HG03521 (cell line): Measurements from ENCODE around the gene VPS26B.
A peak's percentile ranks its signal among the peaks of the same experiment; 100 is the strongest.

Experiments
- ATAC-seq: cut with Tn5 transposase; IDR thresholded peaks from one replicate; pipeline ENCODE4 v1.9.1; 2021; ENCODE audit warnings: mild to moderate bottlenecking, moderate library complexity; ENCODE audit not compliant: unreplicated experiment

Gene VPS26B

DNA sequence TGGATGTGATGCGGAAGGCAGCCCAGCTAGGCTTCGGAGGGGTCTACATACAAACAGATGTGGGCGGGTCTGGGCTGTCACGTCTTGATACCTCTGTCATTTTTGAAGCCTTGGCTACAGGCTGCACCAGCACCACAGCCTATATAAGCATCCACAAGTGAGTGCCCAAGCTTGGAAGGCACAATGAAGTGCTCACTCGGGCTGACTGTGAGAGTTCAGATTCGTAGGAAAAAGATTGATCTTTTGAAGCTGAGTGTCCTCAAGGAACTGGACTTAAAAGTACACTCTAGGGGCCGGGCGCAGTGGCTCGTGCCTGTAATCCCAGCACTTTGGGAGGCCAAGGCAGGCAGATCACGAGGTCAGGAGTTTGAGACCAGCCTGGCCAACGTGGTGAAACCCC, 32.6 kb downstream of the VPS26B start:
- ATAC-seq: no peak

DNA sequence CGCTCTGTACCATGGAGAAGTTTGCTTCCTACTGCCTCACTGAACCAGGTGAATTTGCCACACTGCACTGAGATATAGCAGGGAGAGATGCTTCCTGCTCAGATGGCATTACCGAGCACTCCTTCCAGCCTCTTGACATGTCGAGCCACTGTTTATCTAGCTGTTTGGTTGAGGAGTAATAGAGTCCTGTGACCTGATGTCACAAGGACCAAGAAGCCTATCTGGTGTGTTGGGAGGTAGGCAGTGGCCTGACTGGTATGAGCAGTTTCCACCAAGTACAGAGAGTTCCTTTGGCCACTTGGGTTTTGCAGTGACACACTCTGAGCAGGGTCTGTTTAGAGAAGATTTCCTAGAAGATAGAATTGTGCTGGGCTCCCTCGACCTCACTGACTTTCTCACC, 34.1 kb downstream of the VPS26B start:
- ATAC-seq: no peak

DNA sequence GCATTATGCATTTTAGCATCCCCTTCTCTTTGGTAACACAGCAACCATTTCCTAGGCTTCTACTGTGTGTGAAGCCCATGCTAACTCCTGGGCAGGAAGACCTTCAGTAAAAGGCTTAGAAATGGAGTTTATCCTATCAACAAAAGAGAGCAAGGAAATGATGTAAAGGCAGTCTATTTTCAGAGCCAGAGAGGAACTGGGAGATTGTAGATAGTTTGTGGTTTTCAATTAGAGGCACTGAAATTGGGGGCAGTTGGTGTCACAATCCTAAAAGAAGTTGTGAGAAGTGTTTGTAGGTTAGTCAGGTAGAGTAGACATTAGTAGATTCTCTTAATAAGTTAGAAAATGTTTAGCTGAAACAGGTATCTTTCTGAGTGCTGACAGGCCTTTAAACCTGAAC, 36.0 kb downstream of the VPS26B start:
- no peak for ATAC-seq

DNA sequence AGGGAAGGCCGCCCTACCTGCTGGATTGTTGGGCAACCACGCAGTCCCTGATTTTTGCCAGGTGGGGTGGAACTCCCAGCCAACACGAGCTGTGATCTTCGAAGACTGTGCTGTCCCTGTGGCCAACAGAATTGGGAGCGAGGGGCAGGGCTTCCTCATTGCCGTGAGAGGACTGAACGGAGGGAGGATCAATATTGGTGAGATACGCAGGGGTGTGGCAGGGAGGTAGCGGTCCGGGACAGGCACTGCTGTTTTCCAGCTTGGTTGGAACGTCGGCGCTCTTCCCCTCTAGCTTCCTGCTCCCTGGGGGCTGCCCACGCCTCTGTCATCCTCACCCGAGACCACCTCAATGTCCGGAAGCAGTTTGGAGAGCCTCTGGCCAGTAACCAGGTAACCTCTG, 36.5 kb downstream of the VPS26B start:
- ATAC-seq: no peak

- ATAC-seq: no peak
These were observed 37.4 kb downstream of the VPS26B start for GRCh38 chr11:134261626-134262488.

GRCh38 chr11:134264966-134265764, 40.7 kb downstream of the VPS26B start:
- no peak for ATAC-seq

DNA sequence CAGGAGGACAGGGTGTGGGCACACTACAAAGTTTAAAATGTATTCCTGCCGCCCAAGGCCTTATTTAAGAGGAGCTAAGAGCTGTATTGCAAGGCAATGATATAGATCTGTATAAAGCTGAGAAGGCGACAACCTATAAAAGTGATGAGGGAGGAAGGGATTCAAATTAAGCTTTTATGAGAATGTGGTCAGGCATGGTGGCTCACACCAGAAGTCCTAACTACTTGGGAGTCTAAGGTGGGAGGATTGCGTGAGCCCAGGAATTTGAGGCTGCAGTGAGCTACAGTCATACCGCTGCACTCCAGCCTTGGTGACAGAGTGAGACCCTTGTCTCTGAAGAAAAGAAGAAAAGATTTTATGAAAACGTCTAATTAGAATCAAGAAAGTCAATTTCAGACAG, 42.0 kb downstream of the VPS26B start:
- ATAC-seq: no peak

- no peak for ATAC-seq
These were observed 42.4 kb downstream of the VPS26B start for GRCh38 chr11:134266841-134267251.

- no peak for ATAC-seq
These were observed 43.0 kb downstream of the VPS26B start for GRCh38 chr11:134267461-134267860.

DNA sequence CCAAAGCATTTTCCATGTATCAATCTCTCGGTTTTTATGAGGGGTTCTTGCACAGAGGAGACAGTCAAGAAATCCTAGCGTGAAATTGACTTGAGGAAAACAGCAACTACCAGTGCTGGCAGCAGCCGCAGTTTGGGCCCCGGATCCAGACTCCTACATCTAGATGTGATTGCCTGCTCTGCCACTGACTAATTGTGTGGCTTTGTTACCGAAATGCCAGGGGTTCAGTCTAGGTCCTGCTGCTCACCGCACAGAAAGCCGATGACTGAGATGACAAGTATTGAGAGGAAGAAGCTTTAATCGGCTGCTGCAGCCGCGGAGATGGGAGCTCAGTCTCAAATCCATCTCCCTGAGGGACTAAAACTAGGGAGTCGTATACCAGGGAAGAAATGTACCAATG, 43.5 kb downstream of the VPS26B start:
- no peak for ATAC-seq

GRCh38 chr11:134270250-134270714, 45.8 kb downstream of the VPS26B start:
- no peak for ATAC-seq

DNA sequence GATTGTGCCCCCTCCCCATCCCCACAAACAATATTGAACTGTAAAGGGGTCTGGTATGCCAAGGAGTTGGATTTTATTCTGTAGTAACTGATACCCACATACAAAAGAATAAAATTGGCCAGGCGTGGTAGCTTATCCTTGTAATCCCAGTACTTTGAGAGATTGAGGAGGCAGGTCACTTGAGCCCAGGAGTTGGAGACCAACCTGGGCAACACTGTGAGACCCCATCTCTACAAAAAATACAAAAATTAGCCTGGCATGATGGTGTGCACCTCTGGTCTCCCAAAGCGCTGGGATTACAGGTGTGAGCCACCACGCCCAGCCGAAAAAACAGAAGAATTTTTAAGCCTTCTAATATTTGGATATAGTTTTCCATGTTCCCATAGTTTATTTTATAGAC, 47.5 kb downstream of the VPS26B start:
- ATAC-seq: no peak

GRCh38 chr11:134272381-134273316, 48.2 kb downstream of the VPS26B start:
- no peak for ATAC-seq

DNA sequence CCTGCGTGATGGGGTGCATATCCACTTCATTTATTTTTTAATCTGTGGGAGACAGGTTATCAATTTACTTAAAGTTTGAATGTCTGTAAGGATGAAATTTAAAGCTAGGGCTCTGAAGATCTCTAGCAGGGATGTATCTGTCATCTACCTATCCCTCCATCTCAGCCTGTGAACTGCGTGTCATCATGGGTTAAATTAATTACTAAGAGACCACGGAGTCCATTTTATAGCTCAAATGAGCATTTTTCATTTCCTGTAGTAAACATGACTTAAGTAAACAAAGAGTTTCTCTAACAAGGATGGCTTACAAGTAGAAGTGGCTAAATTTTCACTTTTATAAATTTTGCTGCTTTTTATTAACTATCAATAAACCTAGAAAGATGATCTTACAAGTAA, 48.8 kb downstream of the VPS26B start:
- ATAC-seq: no peak

DNA sequence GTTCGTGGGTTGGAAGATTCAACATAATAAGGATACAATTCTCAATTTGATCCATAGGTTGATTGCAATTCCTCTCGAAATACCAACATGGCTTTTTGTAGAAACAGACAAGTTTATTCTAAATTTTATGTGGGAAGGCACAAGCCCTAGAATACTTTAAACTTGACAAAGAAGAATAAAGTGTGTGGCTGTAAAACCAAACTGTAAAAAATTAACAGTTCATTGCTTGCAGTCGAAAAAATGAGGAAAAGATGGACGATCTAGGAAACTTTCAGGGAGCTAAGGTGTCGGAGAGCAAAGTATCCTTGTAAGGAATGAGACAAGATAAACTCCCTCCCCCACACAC, 50.7 kb downstream of the VPS26B start:
- ATAC-seq: no peak

DNA sequence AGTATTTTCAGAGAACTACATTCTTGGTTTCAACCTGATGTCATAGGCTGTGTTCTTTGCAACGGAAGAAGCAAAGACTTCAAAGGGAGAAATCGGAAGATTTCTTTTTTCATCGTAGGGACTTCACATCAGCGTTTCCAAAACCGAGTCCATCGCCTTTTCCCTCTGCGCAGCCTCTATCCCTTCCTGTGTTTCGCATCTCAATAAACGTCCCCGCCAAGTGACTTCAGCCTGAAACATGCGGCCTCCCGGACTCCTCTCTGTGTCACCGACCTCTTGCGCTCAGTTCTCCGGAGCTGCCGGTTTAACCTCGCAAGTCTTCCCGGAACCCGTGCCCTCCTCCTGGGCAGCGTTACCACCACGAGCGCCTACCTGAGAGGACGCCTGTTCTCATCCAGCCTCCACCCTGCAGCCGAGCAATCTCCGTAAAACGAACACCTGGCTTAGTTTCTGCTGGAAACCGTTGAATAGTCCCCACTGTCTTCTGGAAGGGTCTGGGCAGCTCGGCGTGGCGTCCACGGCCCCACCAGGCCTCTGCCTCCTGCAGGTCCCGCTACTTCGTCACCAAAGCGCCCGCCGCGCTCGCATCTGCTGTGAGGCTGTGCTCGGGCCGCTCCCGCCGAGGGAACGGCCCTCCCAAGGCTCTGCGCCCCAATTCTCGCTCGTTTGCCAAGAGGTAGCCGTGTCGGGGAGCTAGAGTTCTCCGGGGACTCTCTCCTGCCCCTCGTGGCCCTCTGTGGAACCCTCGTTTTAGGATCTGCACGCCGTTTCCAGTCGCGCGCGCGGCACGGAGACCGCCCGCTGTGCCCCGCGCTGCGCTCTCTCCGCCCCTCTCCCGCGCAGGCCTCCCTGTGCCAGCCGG, 51.3 kb downstream of the VPS26B start, which contains the start of gene GLB1L3:
Gene GLB1L3 (plus strand): TSS at position 846 of the 862 bp plus-strand sequence. CDS start 362 bp downstream, outside the sequence.
- ATAC-seq: peak; percentile 72

- no peak for ATAC-seq
These were observed 52.1 kb downstream of the VPS26B start for GRCh38 chr11:134276396-134277182.

DNA sequence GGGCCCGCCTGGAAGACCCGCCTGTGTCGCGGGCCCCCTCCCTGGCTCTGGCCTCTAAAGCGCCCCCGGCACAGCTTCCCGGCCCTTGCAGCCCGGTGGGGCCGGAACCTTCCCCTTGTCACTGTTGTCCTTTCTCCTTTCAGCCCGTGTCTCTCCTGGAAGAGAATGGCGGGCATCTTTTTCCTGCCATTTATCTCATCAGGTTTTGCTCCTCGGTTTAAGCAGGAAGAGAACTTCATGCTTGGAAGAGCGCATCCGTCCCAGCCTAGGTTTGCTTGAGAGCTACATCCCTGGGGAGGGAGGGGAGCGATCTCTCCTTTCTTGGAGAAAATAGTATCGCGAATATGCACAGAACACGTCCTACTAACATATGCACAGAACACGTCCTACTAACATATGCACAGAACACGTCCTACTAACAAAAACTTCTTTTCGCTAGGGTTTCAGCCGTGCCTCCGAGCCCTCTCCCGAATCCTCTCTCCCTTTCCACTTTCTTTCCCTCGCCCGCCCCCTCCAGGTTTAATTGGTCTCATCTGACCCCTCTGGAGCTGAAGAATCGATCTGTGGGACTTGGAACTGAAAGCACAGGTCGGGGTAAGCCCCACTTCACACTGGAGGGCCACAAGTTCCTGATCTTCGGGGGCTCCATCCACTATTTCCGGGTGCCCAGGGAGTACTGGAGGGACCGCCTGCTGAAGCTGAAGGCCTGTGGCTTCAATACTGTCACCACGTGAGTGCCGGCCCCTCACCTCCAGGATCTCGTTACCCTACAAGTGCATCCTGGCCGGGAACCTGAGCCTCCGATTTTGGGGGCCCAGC, 52.9 kb downstream of the VPS26B start:
- ATAC-seq: no peak
